ENCODE data around the gene BBS4. TPM values are rescaled to one million over a fixed set of nuclear protein-coding genes. Genes with fewer than 3 reads are reported as not detected.

Gene BBS4
- total RNA-seq, 1 experiment from 2014 or later, result 17.9 TPM

DNA sequence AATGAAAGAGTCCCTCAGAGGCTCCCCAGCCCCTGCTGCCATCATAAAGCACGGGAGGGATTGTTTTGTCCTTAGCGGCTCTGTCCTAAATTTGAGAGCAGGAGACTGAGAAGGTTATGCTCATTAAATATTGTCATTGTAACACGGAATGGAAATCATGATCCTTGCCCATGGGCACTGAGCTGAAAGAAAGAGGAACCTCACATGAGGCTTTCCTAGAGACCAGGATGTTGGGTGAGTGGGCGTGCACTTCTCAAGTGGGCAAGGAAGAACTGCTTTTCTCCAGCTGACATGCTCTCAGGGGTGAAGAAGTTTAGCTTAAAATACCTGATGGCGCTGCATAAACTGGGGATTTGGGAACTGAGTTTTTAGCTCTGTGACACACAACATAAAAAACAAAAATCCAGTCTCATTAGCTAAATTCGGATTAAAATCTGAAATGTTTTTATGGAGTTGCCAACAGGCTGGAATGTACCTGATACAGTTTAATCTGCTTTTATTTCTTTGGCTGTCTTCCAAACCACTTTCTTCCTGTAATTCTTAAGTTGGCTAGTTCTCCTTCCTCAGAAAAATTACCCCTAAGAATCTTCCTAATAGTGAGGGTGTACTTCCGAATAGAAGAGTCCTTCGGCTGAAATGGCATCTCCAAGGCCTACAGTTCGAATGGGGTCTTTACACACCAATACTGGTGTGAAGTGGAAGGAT, 65.9 kb downstream of the BBS4 start:
- H3K4me1 ChIP-seq (ENCODE audit: control insufficient read depth, insufficient read depth, low read length), result no peaks in the 10 kb centered on the region
- ATAC-seq (no peak), DNase-seq (ENCODE audit: low read depth, low spot score) (no peak)
- H3K27me3 ChIP-seq (ENCODE audit: control insufficient read depth, insufficient read depth, low read length), result no peaks in the 10 kb centered on the region
- in situ Hi-C loops (cut with HindIII; ENCODE audit: low pct_unique_long_range_greater_than_20kb, low sequenced_read_pairs), result no loop called here
- H3K4me3 ChIP-seq (ENCODE audit: low read depth in 2 of 2, low read length in 2 of 2), result no peak overlapping the region
- peaks cover 10% of the 10 kb centered on the region for H3K36me3 ChIP-seq (ENCODE audit: control insufficient read depth, insufficient read depth, low read length)
- BruUV-seq (replicated peaks), result TSS peak; percentile 70
- POLR2A ChIA-PET, result no interaction called here
- CTCF ChIA-PET, result no interaction called here
- TF ChIP-seq TCF7L2 (IDR thresholded peaks at IDR 0.05; ENCODE audit: low read depth, low read length), result no peak
- TF ChIP-seq POLR2AphosphoS5 (IDR thresholded peaks at IDR 0.05; ENCODE audit: low read depth, low read length), result no peak
- no peak for TF ChIP-seq SIN3A (IDR thresholded peaks at IDR 0.05; ENCODE audit: borderline replicate concordance, insufficient read depth, low read depth, low read length)
- TF ChIP-seq, protein P1, sequence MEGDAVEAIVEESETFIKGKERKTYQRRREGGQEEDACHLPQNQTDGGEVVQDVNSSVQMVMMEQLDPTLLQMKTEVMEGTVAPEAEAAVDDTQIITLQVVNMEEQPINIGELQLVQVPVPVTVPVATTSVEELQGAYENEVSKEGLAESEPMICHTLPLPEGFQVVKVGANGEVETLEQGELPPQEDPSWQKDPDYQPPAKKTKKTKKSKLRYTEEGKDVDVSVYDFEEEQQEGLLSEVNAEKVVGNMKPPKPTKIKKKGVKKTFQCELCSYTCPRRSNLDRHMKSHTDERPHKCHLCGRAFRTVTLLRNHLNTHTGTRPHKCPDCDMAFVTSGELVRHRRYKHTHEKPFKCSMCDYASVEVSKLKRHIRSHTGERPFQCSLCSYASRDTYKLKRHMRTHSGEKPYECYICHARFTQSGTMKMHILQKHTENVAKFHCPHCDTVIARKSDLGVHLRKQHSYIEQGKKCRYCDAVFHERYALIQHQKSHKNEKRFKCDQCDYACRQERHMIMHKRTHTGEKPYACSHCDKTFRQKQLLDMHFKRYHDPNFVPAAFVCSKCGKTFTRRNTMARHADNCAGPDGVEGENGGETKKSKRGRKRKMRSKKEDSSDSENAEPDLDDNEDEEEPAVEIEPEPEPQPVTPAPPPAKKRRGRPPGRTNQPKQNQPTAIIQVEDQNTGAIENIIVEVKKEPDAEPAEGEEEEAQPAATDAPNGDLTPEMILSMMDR (IDR thresholded peaks at IDR 0.05), result no peak
- TF ChIP-seq, protein P2, sequence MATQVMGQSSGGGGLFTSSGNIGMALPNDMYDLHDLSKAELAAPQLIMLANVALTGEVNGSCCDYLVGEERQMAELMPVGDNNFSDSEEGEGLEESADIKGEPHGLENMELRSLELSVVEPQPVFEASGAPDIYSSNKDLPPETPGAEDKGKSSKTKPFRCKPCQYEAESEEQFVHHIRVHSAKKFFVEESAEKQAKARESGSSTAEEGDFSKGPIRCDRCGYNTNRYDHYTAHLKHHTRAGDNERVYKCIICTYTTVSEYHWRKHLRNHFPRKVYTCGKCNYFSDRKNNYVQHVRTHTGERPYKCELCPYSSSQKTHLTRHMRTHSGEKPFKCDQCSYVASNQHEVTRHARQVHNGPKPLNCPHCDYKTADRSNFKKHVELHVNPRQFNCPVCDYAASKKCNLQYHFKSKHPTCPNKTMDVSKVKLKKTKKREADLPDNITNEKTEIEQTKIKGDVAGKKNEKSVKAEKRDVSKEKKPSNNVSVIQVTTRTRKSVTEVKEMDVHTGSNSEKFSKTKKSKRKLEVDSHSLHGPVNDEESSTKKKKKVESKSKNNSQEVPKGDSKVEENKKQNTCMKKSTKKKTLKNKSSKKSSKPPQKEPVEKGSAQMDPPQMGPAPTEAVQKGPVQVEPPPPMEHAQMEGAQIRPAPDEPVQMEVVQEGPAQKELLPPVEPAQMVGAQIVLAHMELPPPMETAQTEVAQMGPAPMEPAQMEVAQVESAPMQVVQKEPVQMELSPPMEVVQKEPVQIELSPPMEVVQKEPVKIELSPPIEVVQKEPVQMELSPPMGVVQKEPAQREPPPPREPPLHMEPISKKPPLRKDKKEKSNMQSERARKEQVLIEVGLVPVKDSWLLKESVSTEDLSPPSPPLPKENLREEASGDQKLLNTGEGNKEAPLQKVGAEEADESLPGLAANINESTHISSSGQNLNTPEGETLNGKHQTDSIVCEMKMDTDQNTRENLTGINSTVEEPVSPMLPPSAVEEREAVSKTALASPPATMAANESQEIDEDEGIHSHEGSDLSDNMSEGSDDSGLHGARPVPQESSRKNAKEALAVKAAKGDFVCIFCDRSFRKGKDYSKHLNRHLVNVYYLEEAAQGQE (IDR thresholded peaks at IDR 0.05; ENCODE audit: insufficient read depth in 1 of 2, low read depth in 2 of 2, low read length in 1 of 2), result no peak
- intact Hi-C loops (cut with micrococcal nuclease; ENCODE audit: unreplicated experiment), result no loop called here
- H3K9me3 ChIP-seq (ENCODE audit: control insufficient read depth, insufficient read depth, low read depth, low read length), result no peaks in the 10 kb centered on the region
- H3K27ac ChIP-seq (ENCODE audit: low read length), result no peak overlapping the region

DNA sequence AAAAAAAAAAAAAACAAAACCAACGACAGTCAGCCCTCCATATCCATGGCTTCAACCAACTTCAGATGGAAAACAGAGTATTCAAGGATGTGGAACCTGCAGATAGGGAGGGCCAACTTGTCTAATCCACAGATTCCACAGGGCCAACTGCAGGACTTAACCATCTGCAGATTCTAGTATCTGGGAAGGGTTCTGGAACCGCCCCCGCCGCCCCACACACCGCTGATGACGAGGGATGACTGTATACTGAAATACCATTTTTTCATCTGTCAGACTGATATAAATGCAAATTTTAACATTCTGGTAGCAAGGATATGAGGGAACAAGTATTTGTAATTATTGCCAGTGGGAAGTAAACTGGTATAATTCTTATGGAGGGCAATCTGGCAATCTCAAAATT, 68.1 kb downstream of the BBS4 start:
- Histone ChIP-seq H3K27me3 (ENCODE audit: control insufficient read depth, insufficient read depth, low read length) (no peaks in the 10 kb centered on the region), H3K27ac (ENCODE audit: low read length) (no peak overlapping the region), H3K4me1 (ENCODE audit: control insufficient read depth, insufficient read depth, low read length) (no peaks in the 10 kb centered on the region), H3K9me3 (ENCODE audit: control insufficient read depth, insufficient read depth, low read depth, low read length) (no peaks in the 10 kb centered on the region), H3K4me3 (ENCODE audit: low read depth in 2 of 2, low read length in 2 of 2) (no peak overlapping the region), H3K36me3 (ENCODE audit: control insufficient read depth, insufficient read depth, low read length) (peaks cover 10% of the 10 kb centered on the region)
- POLR2A ChIA-PET, result no interaction called here
- no peak for TF ChIP-seq TCF7L2 (IDR thresholded peaks at IDR 0.05; ENCODE audit: low read depth, low read length)
- no peak for TF ChIP-seq SIN3A (IDR thresholded peaks at IDR 0.05; ENCODE audit: borderline replicate concordance, insufficient read depth, low read depth, low read length)
- no peak for TF ChIP-seq POLR2AphosphoS5 (IDR thresholded peaks at IDR 0.05; ENCODE audit: low read depth, low read length)
- intact Hi-C loops (cut with micrococcal nuclease; ENCODE audit: unreplicated experiment), result no loop called here
- no peak for DNase-seq (ENCODE audit: low read depth, low spot score)
- in situ Hi-C loops (cut with HindIII; ENCODE audit: low pct_unique_long_range_greater_than_20kb, low sequenced_read_pairs), result no loop called here
- no peak for ATAC-seq
- BruUV-seq (replicated peaks), result no TSS peak
- CTCF ChIA-PET, result interaction anchor here (0.7 kb wide), 1 partner anchor 303 kb away, joined by 3 read pairs; no protein-coding TSS in a partner anchor

DNA sequence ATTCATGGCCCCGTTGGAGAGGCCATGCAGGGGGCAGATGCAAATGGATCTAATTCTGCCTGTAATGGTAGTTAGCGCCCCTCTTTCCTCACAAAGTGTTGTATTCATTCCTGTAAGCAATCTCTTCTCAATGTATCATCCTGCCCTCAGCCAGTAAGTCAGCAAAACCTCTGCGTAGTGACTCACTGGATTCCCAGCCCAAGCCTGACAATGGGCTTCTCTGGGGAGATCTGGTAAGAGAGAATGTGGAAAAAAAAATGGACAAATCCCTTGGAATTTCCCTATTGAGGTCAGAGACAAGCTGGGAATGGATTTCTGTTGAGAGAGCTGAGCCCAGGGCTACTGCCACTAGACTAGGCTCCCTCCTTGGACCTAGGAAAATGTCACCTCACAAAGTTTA, 72.2 kb downstream of the BBS4 start:
- ChIA-PET POLR2A (no interaction called here), CTCF (no interaction called here)
- in situ Hi-C loops (cut with HindIII; ENCODE audit: low pct_unique_long_range_greater_than_20kb, low sequenced_read_pairs) (no loop called here), intact Hi-C loops (cut with micrococcal nuclease; ENCODE audit: unreplicated experiment) (no loop called here)
- Histone ChIP-seq H3K27ac (ENCODE audit: low read length) (no peak overlapping the region), H3K4me1 (ENCODE audit: control insufficient read depth, insufficient read depth, low read length) (no peaks in the 10 kb centered on the region), H3K4me3 (ENCODE audit: low read depth in 2 of 2, low read length in 2 of 2) (no peak overlapping the region), H3K27me3 (ENCODE audit: control insufficient read depth, insufficient read depth, low read length) (no peaks in the 10 kb centered on the region), H3K9me3 (ENCODE audit: control insufficient read depth, insufficient read depth, low read depth, low read length) (no peaks in the 10 kb centered on the region), H3K36me3 (ENCODE audit: control insufficient read depth, insufficient read depth, low read length) (peaks cover 16% of the 10 kb centered on the region)
- DNase-seq (ENCODE audit: low read depth, low spot score) (no peak), ATAC-seq (no peak)
- TF ChIP-seq POLR2AphosphoS5 (IDR thresholded peaks at IDR 0.05; ENCODE audit: low read depth, low read length), result no peak
- TF ChIP-seq SIN3A (IDR thresholded peaks at IDR 0.05; ENCODE audit: borderline replicate concordance, insufficient read depth, low read depth, low read length), result no peak
- TF ChIP-seq, protein P2 (IDR thresholded peaks at IDR 0.05; ENCODE audit: insufficient read depth in 1 of 2, low read depth in 2 of 2, low read length in 1 of 2), result no peak
- no peak for TF ChIP-seq TCF7L2 (IDR thresholded peaks at IDR 0.05; ENCODE audit: low read depth, low read length)
- no TSS peak for BruUV-seq (replicated peaks)

Measured in Panc1 (cell line).